Small intestine (tissue), 7 donors: ENCODE results near the gene PLEKHG4. TPM values are rescaled to one million over a fixed set of nuclear protein-coding genes. Genes with fewer than 3 reads are reported as not detected.

ENCODE experiments used
- DNase-seq, 2 donors: peaks; one replicate each; pipeline versions ENCODE4 v3.0.0 to v3.0.0-alpha.2; 2013
- FAIRE-seq: peaks from 2 replicates; lab custom pipeline; 2012; peaks lifted over from hg19 to GRCh38; lab: Jason Lieb, UNC
- H3K27ac ChIP-seq, 3 donors: one replicate each; pipeline ENCODE4 v1.5.1; 2013; ENCODE audit warnings: low read length in 2 of 3, mild to moderate bottlenecking in 2 of 3, control low read depth in 1 of 3, inconsistent platforms in 1 of 3, low read depth in 1 of 3, moderate library complexity in 1 of 3
- H3K27me3 ChIP-seq, 3 donors: one replicate each; pipeline ENCODE4 v1.6.1; 2013; ENCODE audit warnings: low read length in 3 of 3, inconsistent platforms in 1 of 3; ENCODE audit not compliant: control insufficient read depth in 3 of 3, insufficient read depth in 3 of 3
- H3K36me3 ChIP-seq, 3 donors: one replicate each; pipeline ENCODE4 v1.6.1; 2013; ENCODE audit warnings: low read length in 3 of 3, inconsistent platforms in 1 of 3, low read depth in 1 of 3, mild to moderate bottlenecking in 1 of 3, moderate library complexity in 1 of 3; ENCODE audit not compliant: control insufficient read depth in 3 of 3, insufficient read depth in 2 of 3
- H3K4me1 ChIP-seq, 3 donors: one replicate each; pipeline ENCODE4 v1.6.1; 2013; ENCODE audit warnings: low read length in 2 of 3, inconsistent platforms in 1 of 3, low read depth in 1 of 3, mild to moderate bottlenecking in 1 of 3, moderate library complexity in 1 of 3; ENCODE audit not compliant: control insufficient read depth in 3 of 3, insufficient read depth in 2 of 3
- H3K4me3 ChIP-seq, 3 donors: one replicate each; pipeline ENCODE4 v1.5.1; 2013; ENCODE audit warnings: low read length in 3 of 3, control low read depth in 1 of 3, inconsistent platforms in 1 of 3, low read depth in 1 of 3, mild to moderate bottlenecking in 1 of 3, moderate library complexity in 1 of 3
- H3K9me3 ChIP-seq, 2 donors: one replicate each; pipeline ENCODE4 v1.6.1; 2013; ENCODE audit warnings: low read depth in 1 of 2, low read length in 1 of 2; ENCODE audit not compliant: control insufficient read depth in 2 of 2, insufficient read depth in 1 of 2
- WGBS, 3 donors: extraction: QIAGEN DNeasy Blood & Tissue Kit; methylation state at CpG; one replicate each; pipeline ENCODE4 v1.1.7; 2013; 5-methylcytosine and 5-hydroxymethylcytosine counted together
- polyA plus RNA-seq, 4 donors: library from polyadenylated mRNA; stranded (reverse) in 3 of 4; unstranded in 1 of 4; fragments of 200-250 nt in 3 of 4; fragments of 120-200 nt in 1 of 4; gene quantifications; one replicate each; pipeline versions ENCODE4 v1.2.1 to v1.2.3, GENCODE V29; 2013
- donor health status: healthy with polysubstance abuse.
- donor health status: control.
- donor health status: control.
- donor health status: Bipolar disorder and iron deficiency.
- donor health status: healthy.

Gene PLEKHG4
- polyA plus RNA-seq, 4 donors: 1.6 to 7.9 (median 4.9) TPM

GRCh38 chr16:67248073-67248400 lies 31.3 kb upstream of the PLEKHG4 start:
- Histone ChIP-seq H3K27me3 (peaks cover 0 to 33% (median 3%) of the 10 kb centered on the region in 3 donors), H3K27ac (no peak overlapping the region), H3K4me3 (peak overlapping the region; percentile 21 to 78 (median 35)), H3K36me3 (peaks cover 0 to 7% (median 0%) of the 10 kb centered on the region in 3 donors), H3K4me1 (peaks cover 0 to 22% (median 5%) of the 10 kb centered on the region in 3 donors), H3K9me3 (no peaks in the 10 kb centered on the region)
- no peak for DNase-seq
- 7 to 11% (median 7%) methylated on average over 7 of the region's 7 CpGs for WGBS, 3 donors
- no peak for FAIRE-seq

- DNase-seq: peak in 1 of 2 donors; percentile 43
- H3K27me3 ChIP-seq: peaks cover 0 to 33% (median 3%) of the 10 kb centered on the region in 3 donors
These were observed 30.7 kb upstream of the PLEKHG4 start, which contains the start of gene SLC9A5 for GRCh38 chr16:67248401-67249177. Gene SLC9A5, plus strand, starts transcription at chr16:67248979. Its CDS starts 36 bp downstream, at chr16:67249015.

GRCh38 chr16:67249178-67250044 lies 29.9 kb upstream of the PLEKHG4 start:
- Histone ChIP-seq H3K27ac (no peak overlapping the region), H3K36me3 (peaks cover 0 to 3% (median 0%) of the 10 kb centered on the region in 3 donors), H3K4me3 (peak overlapping the region in 2 of 3 donors; percentile 34 to 35), H3K27me3 (peaks cover 0 to 33% (median 3%) of the 10 kb centered on the region in 3 donors), H3K4me1 (peaks cover 0 to 22% (median 0%) of the 10 kb centered on the region in 3 donors), H3K9me3 (no peaks in the 10 kb centered on the region)
- FAIRE-seq: no peak
- no peak for DNase-seq
- WGBS, 3 donors: 20 to 24% (median 21%) methylated on average over 16 to 22 of the region's 22 CpGs

More at GRCh38 chr16:67248401-67249177, 30.7 kb upstream of the PLEKHG4 start, which contains the start of gene SLC9A5:
- H3K36me3 ChIP-seq: peaks cover 0 to 5% (median 0%) of the 10 kb centered on the region in 3 donors
- H3K4me3 ChIP-seq: peak within 1 kb of the TSS; percentile 21 to 78 (median 35)
- H3K27ac ChIP-seq: no peak within 1 kb of the TSS
- no peak for FAIRE-seq
- H3K4me1 ChIP-seq: peaks cover 0 to 22% (median 5%) of the 10 kb centered on the region in 3 donors
- WGBS, 3 donors: 1 to 2% (median 1%) methylated on average over 46 to 75 of the region's 75 CpGs
- H3K9me3 ChIP-seq: no peaks in the 10 kb centered on the region

GRCh38 chr16:67250045-67250327 lies 29.3 kb upstream of the PLEKHG4 start:
- 61 to 74% (median 62%) methylated on average over 4 of the region's 4 CpGs for WGBS, 3 donors
- FAIRE-seq (no peak), DNase-seq (no peak)

GRCh38 chr16:67252609-67253497 lies 26.5 kb upstream of the PLEKHG4 start:
- FAIRE-seq: no peak
- 92 to 99% (median 92%) methylated on average over 4 of the region's 4 CpGs for WGBS, 3 donors

More at GRCh38 chr16:67250045-67250327, 29.3 kb upstream of the PLEKHG4 start:
- H3K27ac ChIP-seq: no peak overlapping the region
- H3K4me1 ChIP-seq: peaks cover 0 to 22% (median 0%) of the 10 kb centered on the region in 3 donors
- H3K9me3 ChIP-seq: no peaks in the 10 kb centered on the region
- H3K27me3 ChIP-seq: peaks cover 0 to 33% (median 3%) of the 10 kb centered on the region in 3 donors
- peaks cover 0 to 3% (median 0%) of the 10 kb centered on the region in 3 donors for H3K36me3 ChIP-seq
- no peak overlapping the region for H3K4me3 ChIP-seq

GRCh38 chr16:67254801-67255552 lies 24.4 kb upstream of the PLEKHG4 start:
- no peaks in the 10 kb centered on the region for H3K9me3 ChIP-seq
- H3K4me1 ChIP-seq: no peaks in the 10 kb centered on the region
- peak in 1 of 2 donors; percentile 40 for DNase-seq
- H3K4me3 ChIP-seq: no peak overlapping the region
- FAIRE-seq: no peak
- H3K27me3 ChIP-seq: peaks cover 0 to 11% (median 0%) of the 10 kb centered on the region in 3 donors
- peaks cover 0 to 3% (median 0%) of the 10 kb centered on the region in 3 donors for H3K36me3 ChIP-seq
- H3K27ac ChIP-seq: no peak overlapping the region
- WGBS, 3 donors: 55 to 82% (median 73%) methylated on average over 18 of the region's 18 CpGs

More at GRCh38 chr16:67252609-67253497, 26.5 kb upstream of the PLEKHG4 start:
- H3K36me3 ChIP-seq: peaks cover 0 to 3% (median 0%) of the 10 kb centered on the region in 3 donors
- H3K4me1 ChIP-seq: peaks cover 0 to 12% (median 0%) of the 10 kb centered on the region in 3 donors
- no peak overlapping the region for H3K27ac ChIP-seq
- DNase-seq: no peak
- H3K4me3 ChIP-seq: no peak overlapping the region
- H3K27me3 ChIP-seq: peaks cover 0 to 32% (median 3%) of the 10 kb centered on the region in 3 donors
- H3K9me3 ChIP-seq: no peaks in the 10 kb centered on the region

GRCh38 chr16:67255553-67256221 lies 23.6 kb upstream of the PLEKHG4 start:
- H3K27me3 ChIP-seq: peaks cover 0 to 4% (median 0%) of the 10 kb centered on the region in 3 donors
- H3K4me1 ChIP-seq: no peaks in the 10 kb centered on the region
- no peak for FAIRE-seq
- no peak overlapping the region for H3K27ac ChIP-seq
- no peaks in the 10 kb centered on the region for H3K9me3 ChIP-seq
- peaks cover 0 to 3% (median 0%) of the 10 kb centered on the region in 3 donors for H3K36me3 ChIP-seq
- WGBS, 3 donors: 88 to 96% (median 92%) methylated on average over 17 of the region's 17 CpGs
- H3K4me3 ChIP-seq: no peak overlapping the region
- no peak for DNase-seq
